HG02970 (cell line): ENCODE measurements around the gene SKIC8.

ENCODE experiments used
- ATAC-seq: cut with Tn5 transposase; IDR thresholded peaks from one replicate; pipeline ENCODE4 v1.9.1; 2021; ENCODE audit warnings: mild to moderate bottlenecking, moderate library complexity, moderate number of reproducible peaks; ENCODE audit not compliant: unreplicated experiment, low FRiP score

SKIC8 gene

GRCh38 chr15:78322724-78323521 is 23.5 kb upstream of the SKIC8 start:
- no peak for ATAC-seq

GRCh38 chr15:78322243-78322642 is 22.8 kb upstream of the SKIC8 start:
- no peak for ATAC-seq

- no peak for ATAC-seq
Measured at GRCh38 chr15:78321786-78322185, 22.4 kb upstream of the SKIC8 start.

GRCh38 chr15:78321041-78321570 is 21.7 kb upstream of the SKIC8 start:
- ATAC-seq: no peak

GRCh38 chr15:78320183-78320582 is 20.8 kb upstream of the SKIC8 start:
- no peak for ATAC-seq

GRCh38 chr15:78319588-78319987 is 20.2 kb upstream of the SKIC8 start:
- ATAC-seq: no peak

GRCh38 chr15:78317145-78317836 is 17.9 kb upstream of the SKIC8 start:
- ATAC-seq: no peak

- no peak for ATAC-seq
Measured at GRCh38 chr15:78316283-78317083, 17.1 kb upstream of the SKIC8 start.

GRCh38 chr15:78315686-78316282 is 16.4 kb upstream of the SKIC8 start:
- no peak for ATAC-seq

GRCh38 chr15:78314181-78314581 is 14.8 kb upstream of the SKIC8 start:
- no peak for ATAC-seq

- no peak for ATAC-seq
Measured at GRCh38 chr15:78313383-78313782, 14.0 kb upstream of the SKIC8 start.

- no peak for ATAC-seq
Measured at GRCh38 chr15:78312957-78313356, 13.5 kb upstream of the SKIC8 start.

GRCh38 chr15:78312536-78312935 is 13.1 kb upstream of the SKIC8 start:
- no peak for ATAC-seq

- ATAC-seq: no peak
Measured at GRCh38 chr15:78311292-78311691, 11.9 kb upstream of the SKIC8 start.

GRCh38 chr15:78308422-78309032 is 9.1 kb upstream of the SKIC8 start:
- ATAC-seq: no peak

- ATAC-seq: no peak
Measured at GRCh38 chr15:78307976-78308375, 8.6 kb upstream of the SKIC8 start.

GRCh38 chr15:78306176-78306774 is 6.9 kb upstream of the SKIC8 start:
- no peak for ATAC-seq

GRCh38 chr15:78304216-78305066 is 5.0 kb upstream of the SKIC8 start:
- no peak for ATAC-seq
